ENCODE data around the gene SLC6A13. TPM values are rescaled to one million over a fixed set of nuclear protein-coding genes. Genes with fewer than 3 reads are reported as not detected.

Gene SLC6A13
- total and polyA plus RNA-seq, 2 donors: 0.06 to 0.53 TPM

DNA sequence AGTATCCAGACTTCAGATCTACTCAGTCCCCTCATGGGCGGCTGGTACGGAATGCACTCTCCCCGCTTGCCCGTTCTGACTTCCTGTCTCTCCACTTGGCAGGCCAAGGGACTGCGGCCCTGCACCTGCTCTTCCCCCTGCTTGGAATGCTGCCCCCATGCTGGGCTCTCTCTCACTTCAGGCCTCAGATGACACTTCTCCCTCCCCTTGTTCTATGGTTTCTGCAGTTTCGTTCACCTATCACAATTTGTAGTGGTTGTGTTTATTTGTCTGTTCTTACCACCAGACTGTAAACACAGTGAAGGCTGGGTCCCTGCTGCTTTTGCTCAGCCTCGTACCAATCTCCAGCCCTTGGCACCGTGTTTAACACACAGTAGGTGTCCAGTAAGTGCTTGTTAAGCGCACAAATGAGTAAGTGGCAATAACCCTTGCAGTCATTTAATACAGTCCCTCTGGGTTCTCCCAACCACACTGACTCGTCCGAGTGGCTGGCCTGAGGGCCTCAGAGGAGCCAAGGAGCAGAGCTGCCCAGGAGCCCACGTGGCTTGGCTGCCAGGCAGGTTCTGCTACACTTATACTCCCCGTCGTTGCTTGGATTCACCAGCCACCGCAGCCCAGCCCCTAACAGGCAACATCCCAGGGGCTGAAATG, 60.4 kb downstream of the SLC6A13 start:
- Histone ChIP-seq H3K36me3 (ENCODE audit: insufficient read depth) (no peaks in the 10 kb centered on the region), H3K4me3 (ENCODE audit: low read depth, low read length) (no peak overlapping the region), H3K4me1 (ENCODE audit: insufficient read depth) (no peaks in the 10 kb centered on the region), H3K27ac (ENCODE audit: low read depth) (no peak overlapping the region)
- 48% methylated on average over 15 of the region's 15 CpGs for WGBS
- DNase-seq (ENCODE audit: extremely low spot score): no peak

DNA sequence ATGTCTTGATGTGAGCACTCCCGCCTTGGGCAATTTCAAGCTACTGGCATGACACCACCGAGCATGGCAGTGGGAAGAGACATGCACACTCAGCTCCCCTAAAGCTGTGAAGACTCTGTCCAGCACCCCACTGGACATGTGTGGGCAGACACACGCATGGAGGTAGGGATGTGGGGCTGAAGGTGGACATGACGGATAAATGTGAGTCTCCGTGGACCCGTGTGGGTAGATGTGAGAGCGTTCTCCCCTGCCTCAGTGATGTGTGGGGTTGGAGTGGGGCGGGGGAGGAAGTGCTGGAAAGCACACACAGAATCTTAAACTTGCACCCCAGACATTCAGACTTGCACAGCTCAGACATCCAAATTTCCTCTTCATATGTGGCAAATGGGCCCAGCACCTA, 61.3 kb downstream of the SLC6A13 start:
- H3K4me1 ChIP-seq (ENCODE audit: insufficient read depth): no peaks in the 10 kb centered on the region
- no peak overlapping the region for H3K4me3 ChIP-seq (ENCODE audit: low read depth, low read length)
- H3K36me3 ChIP-seq (ENCODE audit: insufficient read depth): no peaks in the 10 kb centered on the region
- DNase-seq (ENCODE audit: extremely low spot score): no peak
- WGBS: 77% methylated on average over 8 of the region's 8 CpGs
- no peak overlapping the region for H3K27ac ChIP-seq (ENCODE audit: low read depth)

- no peak overlapping the region for H3K4me3 ChIP-seq (ENCODE audit: low read depth, low read length)
- DNase-seq (ENCODE audit: extremely low spot score): no peak
Observed at GRCh38 chr12:198705-199104, 63.9 kb downstream of the SLC6A13 start.

GRCh38 chr12:197911-198695, 64.5 kb downstream of the SLC6A13 start:
- H3K27ac ChIP-seq (ENCODE audit: low read depth): no peak overlapping the region
- WGBS: 91% methylated on average over 11 of the region's 11 CpGs
- no peak for DNase-seq (ENCODE audit: extremely low spot score)

More at GRCh38 chr12:198705-199104, 63.9 kb downstream of the SLC6A13 start:
- Histone ChIP-seq H3K27ac (ENCODE audit: low read depth) (no peak overlapping the region), H3K36me3 (ENCODE audit: insufficient read depth) (no peaks in the 10 kb centered on the region), H3K4me1 (ENCODE audit: insufficient read depth) (no peaks in the 10 kb centered on the region)
- WGBS: 65% methylated on average over 9 of the region's 9 CpGs

GRCh38 chr12:197347-197746, 65.3 kb downstream of the SLC6A13 start:
- Histone ChIP-seq H3K27ac (ENCODE audit: low read depth) (no peak overlapping the region), H3K4me3 (ENCODE audit: low read depth, low read length) (no peak overlapping the region), H3K4me1 (ENCODE audit: insufficient read depth) (no peaks in the 10 kb centered on the region), H3K36me3 (ENCODE audit: insufficient read depth) (no peaks in the 10 kb centered on the region)
- no peak for DNase-seq (ENCODE audit: extremely low spot score)
- 81% methylated on average over 3 of the region's 3 CpGs for WGBS

More at GRCh38 chr12:197911-198695, 64.5 kb downstream of the SLC6A13 start:
- Histone ChIP-seq H3K4me1 (ENCODE audit: insufficient read depth) (no peaks in the 10 kb centered on the region), H3K36me3 (ENCODE audit: insufficient read depth) (no peaks in the 10 kb centered on the region), H3K4me3 (ENCODE audit: low read depth, low read length) (no peak overlapping the region)

- Histone ChIP-seq H3K4me1 (ENCODE audit: insufficient read depth) (no peaks in the 10 kb centered on the region), H3K4me3 (ENCODE audit: low read depth, low read length) (no peak overlapping the region), H3K36me3 (ENCODE audit: insufficient read depth) (no peaks in the 10 kb centered on the region), H3K27ac (ENCODE audit: low read depth) (no peak overlapping the region)
- WGBS: 77% methylated on average over 4 of the region's 4 CpGs
- DNase-seq (ENCODE audit: extremely low spot score): no peak
Observed at GRCh38 chr12:196436-196835, 66.2 kb downstream of the SLC6A13 start.

GRCh38 chr12:195951-196350, 66.7 kb downstream of the SLC6A13 start:
- H3K4me1 ChIP-seq (ENCODE audit: insufficient read depth): no peaks in the 10 kb centered on the region
- H3K36me3 ChIP-seq (ENCODE audit: insufficient read depth): no peaks in the 10 kb centered on the region
- H3K4me3 ChIP-seq (ENCODE audit: low read depth, low read length): no peak overlapping the region
- no peak overlapping the region for H3K27ac ChIP-seq (ENCODE audit: low read depth)
- DNase-seq (ENCODE audit: extremely low spot score): no peak
- WGBS: 79% methylated on average over 15 of the region's 15 CpGs

GRCh38 chr12:195156-195555, 67.5 kb downstream of the SLC6A13 start:
- DNase-seq (ENCODE audit: extremely low spot score): no peak
- WGBS: 61% methylated on average over 5 of the region's 5 CpGs
- Histone ChIP-seq H3K4me1 (ENCODE audit: insufficient read depth) (no peaks in the 10 kb centered on the region), H3K4me3 (ENCODE audit: low read depth, low read length) (no peak overlapping the region), H3K36me3 (ENCODE audit: insufficient read depth) (no peaks in the 10 kb centered on the region), H3K27ac (ENCODE audit: low read depth) (no peak overlapping the region)

GRCh38 chr12:194276-194675, 68.4 kb downstream of the SLC6A13 start:
- no peaks in the 10 kb centered on the region for H3K36me3 ChIP-seq (ENCODE audit: insufficient read depth)
- H3K4me3 ChIP-seq (ENCODE audit: low read depth, low read length): no peak overlapping the region
- H3K27ac ChIP-seq (ENCODE audit: low read depth): no peak overlapping the region
- H3K4me1 ChIP-seq (ENCODE audit: insufficient read depth): no peaks in the 10 kb centered on the region
- WGBS: 84% methylated on average over 7 of the region's 7 CpGs
- DNase-seq (ENCODE audit: extremely low spot score): no peak

DNA sequence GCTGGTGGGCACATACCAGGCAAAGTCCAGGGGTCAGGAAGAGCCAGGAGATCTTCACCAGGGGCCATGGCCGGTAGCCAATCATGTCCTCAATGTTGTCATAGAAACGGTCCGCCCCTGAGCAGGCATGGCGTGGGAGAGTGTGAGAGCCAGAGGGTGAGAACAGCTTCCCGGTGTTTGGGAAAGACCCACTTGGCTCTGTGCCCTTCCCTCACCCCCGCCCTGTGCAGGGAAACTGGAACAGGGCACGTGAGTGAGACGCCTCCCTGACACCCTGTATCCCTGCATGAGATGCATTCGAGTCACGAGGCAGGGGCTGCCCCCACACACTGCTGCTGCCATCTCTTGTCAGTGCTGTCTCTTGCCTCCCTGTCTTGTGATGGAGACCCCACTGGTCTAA, 69.4 kb downstream of the SLC6A13 start:
- no peaks in the 10 kb centered on the region for H3K36me3 ChIP-seq (ENCODE audit: insufficient read depth)
- H3K27ac ChIP-seq (ENCODE audit: low read depth): no peak overlapping the region
- H3K4me1 ChIP-seq (ENCODE audit: insufficient read depth): no peaks in the 10 kb centered on the region
- DNase-seq (ENCODE audit: extremely low spot score): no peak
- no peak overlapping the region for H3K4me3 ChIP-seq (ENCODE audit: low read depth, low read length)
- WGBS: 48% methylated on average over 10 of the region's 10 CpGs

GRCh38 chr12:191541-191940, 71.1 kb downstream of the SLC6A13 start:
- H3K4me1 ChIP-seq (ENCODE audit: insufficient read depth): no peaks in the 10 kb centered on the region
- DNase-seq (ENCODE audit: extremely low spot score): no peak
- WGBS: 84% methylated on average over 3 of the region's 3 CpGs
- no peak overlapping the region for H3K27ac ChIP-seq (ENCODE audit: low read depth)
- H3K4me3 ChIP-seq (ENCODE audit: low read depth, low read length): no peak overlapping the region
- no peaks in the 10 kb centered on the region for H3K36me3 ChIP-seq (ENCODE audit: insufficient read depth)

DNA sequence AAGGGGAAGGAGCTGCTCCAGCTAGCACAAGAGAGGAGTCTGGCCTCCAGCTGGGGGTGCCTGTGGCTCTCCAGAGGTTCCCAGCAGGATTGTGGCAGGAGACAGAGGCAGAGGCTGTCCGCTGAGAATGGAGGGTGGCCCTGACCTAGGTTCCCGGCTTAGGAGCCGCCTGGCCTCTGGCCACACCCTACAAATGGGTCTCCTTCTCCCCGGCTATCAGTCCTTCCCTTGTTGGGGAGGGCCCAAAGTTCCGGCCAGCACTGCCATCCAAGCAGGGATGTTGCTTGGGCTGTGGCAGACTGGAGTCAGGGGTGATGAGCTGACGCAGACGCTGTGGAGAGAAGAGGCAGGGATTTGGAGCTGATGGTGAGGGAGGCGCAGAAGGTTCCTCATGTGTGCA, 71.8 kb downstream of the SLC6A13 start:
- Histone ChIP-seq H3K36me3 (ENCODE audit: insufficient read depth) (no peaks in the 10 kb centered on the region), H3K27ac (ENCODE audit: low read depth) (no peak overlapping the region), H3K4me3 (ENCODE audit: low read depth, low read length) (no peak overlapping the region), H3K4me1 (ENCODE audit: insufficient read depth) (no peaks in the 10 kb centered on the region)
- DNase-seq (ENCODE audit: extremely low spot score): no peak
- WGBS: 83% methylated on average over 8 of the region's 8 CpGs

- Histone ChIP-seq H3K27ac (ENCODE audit: low read depth) (no peak overlapping the region), H3K4me1 (ENCODE audit: insufficient read depth) (no peaks in the 10 kb centered on the region), H3K36me3 (ENCODE audit: insufficient read depth) (no peaks in the 10 kb centered on the region), H3K4me3 (ENCODE audit: low read depth, low read length) (no peak overlapping the region)
- no peak for DNase-seq (ENCODE audit: extremely low spot score)
- 69% methylated on average over 6 of the region's 6 CpGs for WGBS
Observed at GRCh38 chr12:189622-189962, 73.0 kb downstream of the SLC6A13 start.

DNA sequence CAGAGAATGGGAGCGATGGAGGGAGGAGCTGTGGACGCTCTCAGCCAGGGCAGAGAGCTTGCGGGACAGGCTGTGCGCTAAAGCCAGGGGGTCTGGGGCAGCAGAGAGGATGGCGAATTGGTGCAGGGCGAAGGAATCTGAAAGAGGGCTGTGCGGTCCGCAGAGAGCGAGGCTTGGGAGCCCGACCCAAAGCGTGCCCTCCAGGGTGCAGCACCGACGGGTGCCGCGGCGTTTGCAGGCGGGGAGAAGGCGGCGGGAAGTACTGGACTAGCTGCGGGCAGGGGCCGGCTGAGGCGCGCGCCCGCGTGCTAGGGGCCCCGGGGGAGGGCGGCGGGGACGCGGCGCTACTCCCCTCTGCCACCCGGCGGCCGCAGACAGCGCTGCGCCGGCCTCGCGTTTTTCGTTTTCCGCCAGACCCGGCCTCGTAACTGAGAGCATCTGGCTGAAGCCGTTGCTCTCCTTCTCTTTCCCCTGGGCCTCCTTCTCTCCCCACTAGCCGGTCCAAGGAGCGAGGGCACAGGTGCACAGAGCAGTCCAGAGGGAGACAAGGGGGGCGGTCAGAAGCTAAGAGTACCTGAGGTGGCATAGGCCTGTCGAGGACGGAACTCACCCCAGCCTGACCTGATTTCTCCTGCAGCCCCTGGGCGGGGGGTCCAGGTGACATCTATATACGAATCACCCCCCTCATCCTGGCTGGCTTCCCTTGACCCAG, 73.6 kb downstream of the SLC6A13 start:
- Histone ChIP-seq H3K4me3 (ENCODE audit: low read depth, low read length) (peak overlapping the region; percentile 36), H3K4me1 (ENCODE audit: insufficient read depth) (no peaks in the 10 kb centered on the region), H3K27ac (ENCODE audit: low read depth) (no peak overlapping the region), H3K36me3 (ENCODE audit: insufficient read depth) (no peaks in the 10 kb centered on the region)
- DNase-seq (ENCODE audit: extremely low spot score): no peak
- 7% methylated on average over 52 of the region's 52 CpGs for WGBS

All from urinary bladder (tissue), 4 donors.